ENCODE measurements around the gene CYB5R2. TPM values are rescaled to one million over a fixed set of nuclear protein-coding genes. Genes with fewer than 3 reads are reported as not detected.

The CYB5R2 gene
- 10 to 100 TPM; 27.0 to 31.4 (median 28.1) TPM for polyA plus RNA-seq (ENCODE audit: insufficient read length in 4 of 4)

- DNase-seq (ENCODE audit: low read depth in 4 of 4, low spot score in 3 of 4) = peak in 3 of 4 donors; percentile 31 to 65 (median 44)
Observed at GRCh38 chr11:7672960-7673723, at the start of gene CYB5R2. CYB5R2 (minus strand) TSS chr11:7673500; CDS start chr11:7672825, 675 bp downstream.

GRCh38 chr11:7714786-7715185 is 41.5 kb upstream of the CYB5R2 start:
- no peak for DNase-seq (ENCODE audit: low read depth in 4 of 4, low spot score in 3 of 4)

- no peak for DNase-seq (ENCODE audit: low read depth in 4 of 4, low spot score in 3 of 4)
Observed at GRCh38 chr11:7706377-7706776, 33.1 kb upstream of the CYB5R2 start, which contains the start of gene OVCH2. OVCH2 (minus strand) TSS chr11:7706477; CDS start chr11:7706394, 83 bp downstream.

- DNase-seq (ENCODE audit: low read depth in 4 of 4, low spot score in 3 of 4) = no peak
Observed at GRCh38 chr11:7703740-7704139, 30.4 kb upstream of the CYB5R2 start.

GRCh38 chr11:7696424-7696823 is 23.1 kb upstream of the CYB5R2 start:
- no peak for DNase-seq (ENCODE audit: low read depth in 4 of 4, low spot score in 3 of 4)

- DNase-seq (ENCODE audit: low read depth in 4 of 4, low spot score in 3 of 4) = no peak
Observed at GRCh38 chr11:7694235-7694634, 20.9 kb upstream of the CYB5R2 start.

- DNase-seq (ENCODE audit: low read depth in 4 of 4, low spot score in 3 of 4) = no peak
Observed at GRCh38 chr11:7692426-7692825, 19.1 kb upstream of the CYB5R2 start.

GRCh38 chr11:7691759-7692350 is 18.6 kb upstream of the CYB5R2 start:
- no peak for DNase-seq (ENCODE audit: low read depth in 4 of 4, low spot score in 3 of 4)

- no peak for DNase-seq (ENCODE audit: low read depth in 4 of 4, low spot score in 3 of 4)
Observed at GRCh38 chr11:7690648-7691047, 17.3 kb upstream of the CYB5R2 start.

- DNase-seq (ENCODE audit: low read depth in 4 of 4, low spot score in 3 of 4) = no peak
Observed at GRCh38 chr11:7689239-7689638, 15.9 kb upstream of the CYB5R2 start.

- DNase-seq (ENCODE audit: low read depth in 4 of 4, low spot score in 3 of 4) = no peak
Observed at GRCh38 chr11:7688238-7688826, 15.0 kb upstream of the CYB5R2 start.

- DNase-seq (ENCODE audit: low read depth in 4 of 4, low spot score in 3 of 4) = no peak
Observed at GRCh38 chr11:7687386-7687785, 14.1 kb upstream of the CYB5R2 start.

GRCh38 chr11:7686761-7687160 is 13.5 kb upstream of the CYB5R2 start:
- no peak for DNase-seq (ENCODE audit: low read depth in 4 of 4, low spot score in 3 of 4)

- DNase-seq (ENCODE audit: low read depth in 4 of 4, low spot score in 3 of 4) = no peak
Observed at GRCh38 chr11:7683571-7683970, 10.3 kb upstream of the CYB5R2 start.

GRCh38 chr11:7677796-7678201 is 4.5 kb upstream of the CYB5R2 start:
- DNase-seq (ENCODE audit: low read depth in 4 of 4, low spot score in 3 of 4) = no peak

GRCh38 chr11:7677071-7677470 is 3.8 kb upstream of the CYB5R2 start:
- DNase-seq (ENCODE audit: low read depth in 4 of 4, low spot score in 3 of 4) = no peak

GRCh38 chr11:7675631-7676030 is 2.3 kb upstream of the CYB5R2 start:
- DNase-seq (ENCODE audit: low read depth in 4 of 4, low spot score in 3 of 4) = no peak

GRCh38 chr11:7673724-7674434 is 579 bp upstream of the CYB5R2 start:
- peak in 2 of 4 donors; percentile 36 to 50 for DNase-seq (ENCODE audit: low read depth in 4 of 4, low spot score in 3 of 4)

- no peak for DNase-seq (ENCODE audit: low read depth in 4 of 4, low spot score in 3 of 4)
Observed at GRCh38 chr11:7672276-7672959, 882 bp downstream of the CYB5R2 start.
